OCI-LY1 (cell line): ENCODE results near the gene CACHD1.

Experiments used
- H2AFZ ChIP-seq: fragments of 200-600 bp; sonication (generic), shearing (Covaris generic); 2 replicates; pipeline ENCODE4 v1.6.0; 2014; ENCODE audit warnings: antibody characterized with exemption, mild to moderate bottlenecking, low read length
- H3F3A ChIP-seq: fragments of 200-600 bp; sonication (generic), shearing (Covaris generic); 2 replicates; pipeline ENCODE4 v1.6.0; 2014; ENCODE audit warnings: mild to moderate bottlenecking, antibody characterized with exemption, low read length, moderate library complexity; ENCODE audit not compliant: insufficient read depth
- H3K27ac ChIP-seq: fragments of 200-600 bp; sonication (generic); 2 replicates; pipeline ENCODE4 v1.5.1; 2014; ENCODE audit warnings: low read length, mixed run types, mild to moderate bottlenecking, low read depth; ENCODE audit not compliant: poor library complexity, severe bottlenecking
- H3K27me3 ChIP-seq: fragments of 200-600 bp; sonication (generic); 2 replicates; pipeline ENCODE4 v1.6.0; 2014; ENCODE audit warnings: antibody characterized with exemption, mild to moderate bottlenecking, low read length, moderate library complexity; ENCODE audit not compliant: insufficient read depth
- H3K36me3 ChIP-seq: fragments of 200-600 bp; sonication (generic); 2 replicates; pipeline ENCODE4 v1.6.1; 2014; ENCODE audit warnings: mild to moderate bottlenecking, antibody characterized with exemption, low read length, moderate library complexity, mixed read lengths; ENCODE audit not compliant: insufficient read depth
- H3K4me1 ChIP-seq: fragments of 200-600 bp; sonication (generic); 2 replicates; pipeline ENCODE4 v1.5.1; 2014; ENCODE audit warnings: mild to moderate bottlenecking, low read length, moderate library complexity; ENCODE audit not compliant: insufficient read depth, severe bottlenecking
- H3K4me2 ChIP-seq: fragments of 200-600 bp; sonication (generic), shearing (Covaris generic); 2 replicates; pipeline ENCODE4 v1.6.1; 2014; ENCODE audit warnings: low read length
- H3K4me3 ChIP-seq: fragments of 200-600 bp; sonication (generic); 2 replicates; pipeline ENCODE4 v1.5.1; 2014; ENCODE audit warnings: low read length, low read depth, mild to moderate bottlenecking, mixed read lengths; ENCODE audit not compliant: poor library complexity, severe bottlenecking
- H3K79me2 ChIP-seq: fragments of 200-600 bp; shearing (Covaris generic); 2 replicates; pipeline ENCODE4 v1.6.1; 2016; ENCODE audit warnings: mixed run types, low read length, mixed read lengths; ENCODE audit not compliant: insufficient read depth
- H3K9ac ChIP-seq: fragments of 200-600 bp; sonication (generic), shearing (Covaris generic); 2 replicates; pipeline ENCODE4 v1.6.1; 2014; ENCODE audit warnings: mild to moderate bottlenecking, low read length, mixed read lengths
- H3K9me2 ChIP-seq: fragments of 200-600 bp; sonication (generic), shearing (Covaris generic); 2 replicates; pipeline ENCODE4 v1.6.1; 2014; ENCODE audit warnings: low read depth, mild to moderate bottlenecking, low read length, mixed read lengths
- H3K9me3 ChIP-seq: fragments of 200-600 bp; shearing (Covaris generic); 2 replicates; pipeline ENCODE4 v1.6.1; 2014; ENCODE audit warnings: low read length, mixed read lengths
- H4K20me1 ChIP-seq: fragments of 200-600 bp; sonication (generic), shearing (Covaris generic); 2 replicates; pipeline ENCODE4 v1.6.0; 2016; ENCODE audit warnings: mild to moderate bottlenecking, low read length; ENCODE audit not compliant: insufficient read depth
- EZH2 ChIP-seq: fragments of 200-600 bp; sonication (generic), shearing (Covaris generic); IDR thresholded peaks from 2 replicates; pipeline ENCODE4 v1.8.0; 2017; ENCODE audit warnings: borderline replicate concordance, mixed run types, mild to moderate bottlenecking, antibody characterized with exemption, low read length, moderate library complexity, mixed read lengths
- TF ChIP-seq, protein P1 (sequence below): fragments of 200-600 bp; sonication (generic), shearing (Covaris generic); IDR thresholded peaks from 2 replicates; pipeline ENCODE4 v1.5.1; 2017; ENCODE audit warnings: mild to moderate bottlenecking, antibody characterized with exemption, low read length, moderate library complexity, mixed read lengths

The CACHD1 gene

DNA sequence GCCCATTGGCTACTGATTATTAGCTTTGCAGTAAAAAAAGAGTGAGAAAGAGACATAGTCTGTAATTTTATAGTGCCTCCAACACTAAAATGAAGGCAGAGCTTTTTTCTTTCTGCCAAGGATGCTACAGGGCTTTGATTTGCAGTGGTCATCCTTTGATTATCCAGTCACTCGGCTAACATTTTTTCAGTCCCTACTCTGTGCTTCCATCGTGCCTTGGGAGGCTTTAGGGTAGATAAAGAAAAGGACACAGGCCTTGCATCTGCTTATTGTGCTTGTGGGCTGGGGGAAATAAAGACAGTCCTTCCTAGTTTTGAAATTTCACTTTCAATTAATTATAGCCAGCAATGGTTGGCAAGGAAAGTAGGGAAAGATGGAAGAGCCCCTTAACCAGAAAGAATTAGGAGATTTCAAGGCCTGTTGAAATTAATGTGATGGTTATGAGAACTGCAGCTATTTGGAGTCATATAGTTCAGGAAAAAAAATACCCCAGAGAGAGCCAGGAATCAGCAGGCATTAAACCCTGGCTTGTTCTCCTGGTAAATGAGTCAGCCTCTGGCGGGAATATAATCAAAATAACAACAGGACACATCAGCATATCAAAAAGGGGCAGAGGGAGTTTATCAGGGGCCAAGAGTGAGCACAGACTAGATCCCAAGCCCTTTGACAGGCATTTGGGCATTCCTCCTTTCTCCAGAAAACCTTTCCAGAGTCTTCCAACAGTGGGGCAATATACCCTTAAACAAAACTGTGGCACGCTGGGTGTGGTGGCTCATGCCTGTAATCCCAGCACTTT is 27.4 kb downstream of the CACHD1 start:
- no peak for TF ChIP-seq EZH2
- TF ChIP-seq, protein P1, sequence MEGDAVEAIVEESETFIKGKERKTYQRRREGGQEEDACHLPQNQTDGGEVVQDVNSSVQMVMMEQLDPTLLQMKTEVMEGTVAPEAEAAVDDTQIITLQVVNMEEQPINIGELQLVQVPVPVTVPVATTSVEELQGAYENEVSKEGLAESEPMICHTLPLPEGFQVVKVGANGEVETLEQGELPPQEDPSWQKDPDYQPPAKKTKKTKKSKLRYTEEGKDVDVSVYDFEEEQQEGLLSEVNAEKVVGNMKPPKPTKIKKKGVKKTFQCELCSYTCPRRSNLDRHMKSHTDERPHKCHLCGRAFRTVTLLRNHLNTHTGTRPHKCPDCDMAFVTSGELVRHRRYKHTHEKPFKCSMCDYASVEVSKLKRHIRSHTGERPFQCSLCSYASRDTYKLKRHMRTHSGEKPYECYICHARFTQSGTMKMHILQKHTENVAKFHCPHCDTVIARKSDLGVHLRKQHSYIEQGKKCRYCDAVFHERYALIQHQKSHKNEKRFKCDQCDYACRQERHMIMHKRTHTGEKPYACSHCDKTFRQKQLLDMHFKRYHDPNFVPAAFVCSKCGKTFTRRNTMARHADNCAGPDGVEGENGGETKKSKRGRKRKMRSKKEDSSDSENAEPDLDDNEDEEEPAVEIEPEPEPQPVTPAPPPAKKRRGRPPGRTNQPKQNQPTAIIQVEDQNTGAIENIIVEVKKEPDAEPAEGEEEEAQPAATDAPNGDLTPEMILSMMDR = no peak
- Histone ChIP-seq H3K9ac (no peak overlapping the region), H2AFZ (no peak overlapping the region), H3K9me2 (no peaks in the 10 kb centered on the region), H3K4me1 (no peaks in the 10 kb centered on the region), H3K27ac (no peak overlapping the region), H3K27me3 (no peaks in the 10 kb centered on the region), H3K79me2 (no peaks in the 10 kb centered on the region), H3K9me3 (no peaks in the 10 kb centered on the region), H3F3A (no peaks in the 10 kb centered on the region), H3K4me3 (no peak overlapping the region), H3K4me2 (no peak overlapping the region), H4K20me1 (no peaks in the 10 kb centered on the region), H3K36me3 (no peaks in the 10 kb centered on the region)

DNA sequence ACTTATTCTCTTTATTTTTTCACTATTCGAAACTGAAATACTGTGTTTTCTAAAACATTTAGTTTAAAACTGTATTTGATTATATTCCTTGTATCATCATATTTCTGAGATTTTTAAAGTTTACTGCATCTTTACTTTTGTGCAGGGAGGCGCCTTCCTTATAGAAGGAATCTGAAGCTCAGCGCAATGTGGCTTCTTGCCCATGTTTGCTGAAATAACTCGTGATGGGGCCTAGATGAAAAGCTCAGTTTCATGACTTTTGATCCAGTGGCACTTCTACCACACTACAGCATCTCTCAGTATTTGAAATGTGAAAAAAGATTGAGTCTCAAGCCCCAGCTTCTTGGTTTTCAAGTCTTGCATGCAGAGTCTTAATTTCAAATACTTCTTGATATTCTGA is 28.4 kb downstream of the CACHD1 start:
- H3F3A ChIP-seq = no peaks in the 10 kb centered on the region
- H3K9me3 ChIP-seq = no peaks in the 10 kb centered on the region
- no peaks in the 10 kb centered on the region for H3K27me3 ChIP-seq
- H3K9ac ChIP-seq = no peak overlapping the region
- H4K20me1 ChIP-seq = no peaks in the 10 kb centered on the region
- no peak overlapping the region for H3K4me3 ChIP-seq
- no peak overlapping the region for H2AFZ ChIP-seq
- TF ChIP-seq, protein P1 = no peak
- TF ChIP-seq EZH2 = no peak
- no peaks in the 10 kb centered on the region for H3K36me3 ChIP-seq
- H3K79me2 ChIP-seq = no peaks in the 10 kb centered on the region
- H3K9me2 ChIP-seq = no peaks in the 10 kb centered on the region
- H3K4me2 ChIP-seq = no peak overlapping the region
- H3K4me1 ChIP-seq = no peaks in the 10 kb centered on the region
- no peak overlapping the region for H3K27ac ChIP-seq

DNA sequence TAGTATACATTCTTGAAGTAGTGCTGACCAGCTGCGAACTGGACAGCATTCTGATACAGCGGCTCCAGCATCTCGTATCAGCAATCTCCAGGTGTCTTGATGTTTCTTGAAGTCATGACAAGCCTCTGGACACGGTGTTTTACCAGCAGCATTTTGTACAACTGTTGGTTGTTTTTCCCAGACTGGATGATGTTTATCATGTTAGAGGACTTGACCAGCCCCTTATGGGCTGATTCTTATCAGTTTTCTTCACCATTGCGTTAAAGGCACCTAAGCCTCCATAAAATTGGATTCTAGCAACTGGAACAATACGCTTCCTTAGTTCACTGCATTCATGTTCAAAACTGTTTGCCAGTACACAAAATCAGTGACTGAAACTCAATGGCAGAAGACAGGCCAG is 29.1 kb downstream of the CACHD1 start:
- TF ChIP-seq, protein P1 = no peak
- TF ChIP-seq EZH2 = no peak
- Histone ChIP-seq H3K27ac (no peak overlapping the region), H3K4me3 (no peak overlapping the region), H2AFZ (no peak overlapping the region), H3K9ac (no peak overlapping the region), H3K9me2 (no peaks in the 10 kb centered on the region), H3K4me2 (no peak overlapping the region), H3K27me3 (no peaks in the 10 kb centered on the region), H3K4me1 (no peaks in the 10 kb centered on the region), H4K20me1 (no peaks in the 10 kb centered on the region), H3K79me2 (no peaks in the 10 kb centered on the region), H3K9me3 (no peaks in the 10 kb centered on the region), H3F3A (no peaks in the 10 kb centered on the region), H3K36me3 (no peaks in the 10 kb centered on the region)
